GM19193 (cell line): ENCODE data around the gene HNRNPUL2.
A peak's percentile ranks its signal among the peaks of the same experiment; 100 is the strongest.

Source experiments
- POLR2A ChIP-seq: IDR thresholded peaks from 4 replicates; pipeline ENCODE4 v1.6.1; 2011; ENCODE audit not compliant: insufficient read depth, insufficient read length; ENCODE audit errors: extremely low read depth

The HNRNPUL2 gene

DNA sequence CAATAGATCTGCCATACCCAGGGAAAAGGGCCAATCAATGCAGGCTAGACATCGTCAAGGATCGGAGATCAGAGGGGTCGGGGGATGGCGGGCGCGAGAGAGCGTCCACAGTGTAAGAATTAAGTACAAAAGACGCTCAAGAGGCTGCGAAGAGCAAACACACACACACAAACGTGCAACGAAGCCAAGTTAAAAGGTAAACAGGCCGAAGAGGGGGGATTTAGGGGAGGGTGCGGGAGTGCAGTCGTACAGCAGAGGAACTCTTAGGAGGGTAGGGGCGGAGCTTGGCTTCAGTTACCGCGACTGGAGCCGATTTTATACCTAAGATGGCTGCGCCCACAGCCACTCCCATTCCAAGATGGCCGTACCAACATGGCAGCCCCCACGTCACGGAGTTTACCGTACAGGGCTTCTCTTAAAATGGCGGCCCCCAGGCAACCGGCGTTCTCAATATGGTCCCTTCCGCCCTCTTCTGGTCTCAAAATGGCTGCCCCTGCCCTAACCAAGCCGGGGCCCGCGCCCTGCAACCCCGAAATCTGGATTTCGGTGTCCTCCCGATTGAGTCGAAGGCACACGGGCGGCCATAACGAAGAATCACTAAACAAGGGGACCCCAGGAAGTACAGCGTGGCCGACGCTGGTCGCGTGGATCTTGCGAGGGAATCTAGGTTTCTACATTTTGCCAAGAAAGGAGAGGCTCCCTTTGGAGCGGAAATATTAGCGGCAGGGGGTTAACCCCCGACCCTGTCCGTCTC lies 17.8 kb downstream of the HNRNPUL2 start:
- peak; percentile 80 for TF ChIP-seq POLR2A

DNA sequence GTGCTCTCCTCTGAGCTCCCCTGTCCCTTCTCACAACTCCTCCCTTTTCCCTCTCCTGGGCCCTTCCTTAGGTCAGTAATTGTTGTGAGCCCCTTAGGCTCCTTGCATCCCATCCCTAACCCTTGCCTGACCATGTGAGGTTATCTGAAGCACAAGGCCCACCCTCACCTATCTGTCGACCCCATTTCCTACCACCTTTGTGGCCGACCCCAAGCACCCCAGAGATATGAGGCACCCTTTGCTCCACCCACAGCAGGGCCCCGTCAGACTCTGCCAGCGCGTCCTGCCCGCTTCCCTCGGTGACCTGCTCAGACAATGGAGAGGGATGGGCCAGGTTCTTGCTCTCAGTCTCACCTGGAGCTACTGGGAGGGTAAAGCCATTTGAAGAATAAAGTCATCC lies 18.5 kb downstream of the HNRNPUL2 start:
- no peak for TF ChIP-seq POLR2A

DNA sequence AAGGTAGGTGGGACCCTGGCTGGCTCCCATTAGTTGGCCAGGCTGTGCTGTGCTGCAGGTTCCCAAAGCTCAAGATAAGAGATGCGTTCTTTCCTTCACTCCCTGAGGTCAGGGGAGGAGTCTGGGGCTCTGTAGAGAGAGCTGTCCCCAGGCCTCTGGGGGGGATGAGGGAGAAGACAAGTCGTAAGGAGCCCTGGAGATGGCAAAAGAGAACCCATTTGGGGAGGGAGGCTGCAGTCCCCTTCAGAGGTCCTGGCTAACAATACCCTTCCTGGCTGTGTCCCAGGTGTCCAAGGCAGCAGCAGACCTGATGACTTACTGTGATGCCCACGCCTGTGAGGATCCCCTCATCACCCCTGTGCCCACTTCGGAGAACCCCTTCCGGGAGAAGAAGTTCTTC lies 18.9 kb downstream of the HNRNPUL2 start:
- TF ChIP-seq POLR2A: no peak

DNA sequence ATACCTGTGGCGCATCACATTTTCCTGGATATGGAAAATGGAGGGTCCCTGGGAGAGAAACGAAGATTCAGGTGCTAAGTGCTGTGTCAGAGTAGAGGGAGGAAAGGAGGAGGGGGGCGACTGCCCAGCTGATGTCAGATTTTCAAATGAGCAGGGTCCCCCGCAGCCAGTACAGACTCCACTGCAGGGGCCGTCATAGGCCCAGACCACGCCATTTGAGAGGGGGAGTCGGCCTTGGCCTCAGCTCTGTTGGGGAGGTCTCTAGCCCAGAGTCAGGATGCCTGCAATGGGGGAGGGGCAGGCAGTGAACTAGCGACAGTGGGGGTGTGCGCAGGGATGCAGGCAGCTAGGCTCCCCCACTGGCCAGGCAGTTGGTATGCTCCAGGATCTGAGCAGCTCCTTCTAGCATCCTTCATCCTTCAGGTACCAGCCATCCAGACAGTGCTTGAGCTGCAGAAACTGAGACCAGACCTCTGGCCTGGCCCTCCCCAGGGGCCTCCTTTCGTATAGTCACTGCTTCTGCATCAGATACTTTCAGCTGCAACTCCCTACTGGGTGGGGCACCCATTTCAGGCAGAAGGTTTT lies 19.9 kb downstream of the HNRNPUL2 start, which contains the start of the genes BSCL2 and GNG3:
Gene BSCL2, minus strand, starts transcription at position 148 of the 585 bp plus-strand sequence. CDS start 229 bp downstream, outside the sequence.
Gene GNG3, plus strand, starts transcription at position 400 of the 585 bp plus-strand sequence. CDS start 620 bp downstream, outside the sequence.
- TF ChIP-seq POLR2A: no peak

DNA sequence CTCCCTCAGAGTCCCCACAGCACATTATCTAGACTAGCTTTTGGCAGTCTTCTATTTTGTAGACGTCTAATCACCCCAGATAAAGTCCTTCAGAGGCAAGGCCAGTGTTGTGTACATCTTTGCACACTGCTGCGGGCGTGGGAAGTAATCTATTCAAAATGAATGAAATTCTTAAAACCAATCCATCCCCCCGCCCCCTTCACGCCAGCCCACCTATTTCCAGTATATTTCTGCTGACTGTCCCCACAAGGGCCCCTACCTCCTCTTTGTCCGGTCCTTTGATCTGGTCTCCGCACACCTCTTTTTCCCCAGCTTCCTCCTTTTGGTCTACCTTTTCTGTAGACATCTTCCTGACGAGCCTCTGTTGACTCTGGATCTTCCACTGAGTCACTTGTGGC lies 20.4 kb downstream of the HNRNPUL2 start:
- TF ChIP-seq POLR2A: no peak

DNA sequence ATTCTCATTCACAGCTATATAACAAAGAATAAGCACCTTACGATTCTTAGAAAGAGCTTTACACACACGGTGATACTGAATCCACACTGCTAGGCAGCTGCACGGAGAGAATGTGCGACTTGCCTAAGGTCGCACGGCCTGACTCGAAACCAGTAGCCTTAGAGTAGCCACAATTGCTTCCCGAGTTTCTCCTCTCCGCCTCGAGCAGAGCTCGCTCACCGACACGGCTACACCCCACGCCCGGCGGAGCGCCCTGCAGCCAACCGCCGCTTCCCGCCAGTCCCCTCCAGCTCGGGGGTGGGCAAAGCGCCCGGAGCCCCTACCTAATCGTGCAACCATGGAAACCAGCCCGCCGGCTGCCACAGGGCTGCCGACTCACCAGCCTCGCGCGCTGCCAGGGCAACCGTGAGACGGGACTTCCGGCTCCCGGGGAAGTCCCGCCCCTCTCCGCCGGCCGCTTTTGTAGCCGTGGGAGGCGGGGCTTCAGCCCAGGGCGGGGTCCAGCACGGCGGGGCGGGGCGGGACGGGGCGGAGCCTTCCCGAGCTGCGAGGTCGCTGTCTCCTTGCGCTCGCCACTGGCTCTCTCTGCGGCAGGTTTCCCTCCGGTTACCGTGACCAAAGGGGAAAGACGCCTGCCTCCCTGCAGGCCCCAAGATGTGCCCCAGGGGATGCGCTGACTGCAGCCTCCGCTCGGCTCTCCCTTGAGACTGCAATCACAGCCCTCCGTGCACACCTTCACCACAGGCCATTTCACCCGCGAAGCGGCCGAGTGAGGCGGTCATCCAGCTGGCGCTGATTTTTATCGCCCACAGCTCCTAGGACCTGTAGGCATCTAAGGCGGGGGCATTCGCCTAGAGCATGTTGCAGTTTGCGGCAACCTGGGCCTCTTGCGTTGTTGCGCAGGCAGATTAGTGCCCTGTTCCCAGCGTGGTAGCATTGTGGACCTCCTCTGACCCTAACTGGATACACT lies 21.1 kb downstream of the HNRNPUL2 start:
- TF ChIP-seq POLR2A: peak; percentile 65

DNA sequence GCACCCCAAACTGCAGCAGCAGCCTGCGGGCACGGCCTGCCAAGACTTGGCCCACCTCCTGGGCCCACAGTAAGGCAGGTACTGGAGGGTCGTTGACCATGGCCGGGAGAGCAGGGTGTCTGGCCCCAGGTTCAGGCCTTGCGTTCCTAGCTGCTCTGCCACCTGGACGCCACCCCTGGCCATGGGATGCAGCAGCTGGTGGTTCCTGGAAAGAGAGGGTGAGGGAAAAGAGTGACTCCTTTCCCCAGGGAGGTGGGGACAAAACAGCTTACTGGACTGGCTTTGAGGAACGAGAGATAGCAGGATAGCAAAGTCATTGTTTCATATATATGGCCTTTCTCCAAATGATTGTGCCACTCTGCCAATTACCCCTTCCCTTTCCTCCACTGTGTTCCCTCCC lies 21.8 kb downstream of the HNRNPUL2 start:
- TF ChIP-seq POLR2A: no peak

DNA sequence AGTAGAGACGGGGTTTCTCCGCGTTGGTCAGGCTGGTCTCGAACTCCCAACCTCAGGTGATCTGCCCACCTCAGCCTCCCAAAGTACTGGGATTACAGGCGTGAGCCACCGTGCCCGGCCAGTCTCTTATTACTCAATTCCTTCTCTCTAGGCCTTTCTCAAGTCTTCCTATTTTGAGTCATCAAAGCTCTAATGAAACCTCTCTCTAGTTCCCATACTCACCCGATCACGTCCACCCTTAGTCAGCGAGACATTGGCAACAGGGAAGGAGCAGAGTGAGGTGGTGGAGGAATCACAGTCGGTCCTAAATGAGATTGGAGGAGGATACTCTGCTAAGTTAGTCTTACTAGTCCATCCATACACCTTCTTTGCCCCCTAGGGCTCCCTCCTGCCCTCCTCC lies 25.0 kb downstream of the HNRNPUL2 start:
- no peak for TF ChIP-seq POLR2A

DNA sequence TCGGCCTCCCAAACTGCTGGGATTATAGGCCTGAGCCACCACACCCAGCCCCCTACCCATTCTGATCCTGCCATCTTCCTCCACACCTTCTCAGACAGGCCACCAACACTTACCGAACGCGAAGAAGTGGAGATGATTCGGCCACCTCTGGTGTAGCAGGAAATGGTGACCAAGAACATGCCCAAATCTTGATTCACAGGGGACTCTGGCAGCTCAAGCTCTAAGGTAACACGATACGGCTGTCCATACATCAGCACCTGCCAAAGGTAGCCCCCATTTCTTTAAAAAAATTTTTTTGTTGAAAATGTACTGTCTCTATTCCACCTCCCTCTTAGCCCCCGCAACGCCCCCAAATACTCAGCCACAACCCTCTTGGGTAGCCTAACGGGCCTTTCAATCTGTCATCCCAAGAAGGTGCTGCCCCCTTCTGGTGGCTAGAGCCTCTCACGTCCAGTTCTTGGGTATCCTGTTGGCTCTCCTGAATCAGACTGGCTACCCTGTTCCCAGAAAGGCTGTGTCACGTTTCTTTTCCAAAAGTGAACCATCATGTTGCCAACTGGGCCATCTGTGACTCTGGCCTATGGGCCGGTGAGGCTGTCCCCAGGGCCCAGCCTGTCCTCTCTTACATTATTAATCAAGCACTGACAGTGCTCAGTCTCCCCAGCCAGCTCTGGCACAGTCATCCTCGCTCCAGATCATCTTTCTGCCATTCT lies 32.6 kb downstream of the HNRNPUL2 start:
- no peak for TF ChIP-seq POLR2A

DNA sequence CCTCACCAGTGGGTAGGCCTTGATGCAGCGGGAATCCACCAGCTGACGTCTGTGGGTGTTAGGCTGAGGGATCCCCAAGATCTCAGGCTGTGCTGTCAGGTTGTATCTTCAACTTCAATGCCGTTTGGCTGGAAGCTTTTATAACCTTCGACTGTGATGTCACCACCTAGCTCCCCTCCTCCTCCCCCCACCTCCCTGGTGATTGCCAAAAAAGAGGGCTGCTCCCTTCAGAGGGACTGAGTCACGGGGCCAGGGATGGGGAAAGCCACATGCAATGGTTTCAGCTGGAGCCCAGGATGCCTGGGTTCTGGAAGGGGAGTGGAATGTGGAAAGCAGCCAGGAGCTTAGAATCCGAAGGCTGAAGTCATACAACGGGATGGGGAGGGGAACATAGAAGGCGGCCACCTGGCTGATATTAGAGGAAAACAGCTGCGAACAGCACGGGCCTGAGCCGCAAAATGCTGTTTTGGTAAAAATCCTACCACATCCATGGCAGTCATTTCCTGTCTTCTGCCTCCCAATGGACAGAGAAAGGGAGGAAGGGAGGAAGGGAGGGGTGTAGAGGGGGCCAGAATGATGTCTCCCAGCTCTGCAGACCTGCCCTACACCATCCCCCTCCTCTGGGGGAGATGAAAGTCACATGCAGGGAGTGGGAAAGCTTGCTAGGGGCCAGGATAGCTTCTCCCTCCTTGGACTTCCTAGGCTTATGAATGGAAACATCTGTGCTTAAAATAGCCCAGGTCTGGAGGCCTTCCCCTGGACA lies 37.7 kb downstream of the HNRNPUL2 start, which contains the start of gene LRRN4CL:
Gene LRRN4CL, minus strand, starts transcription at position 110 of the 763 bp plus-strand sequence. CDS start 1,022 bp downstream, outside the sequence.
- TF ChIP-seq POLR2A: no peak

DNA sequence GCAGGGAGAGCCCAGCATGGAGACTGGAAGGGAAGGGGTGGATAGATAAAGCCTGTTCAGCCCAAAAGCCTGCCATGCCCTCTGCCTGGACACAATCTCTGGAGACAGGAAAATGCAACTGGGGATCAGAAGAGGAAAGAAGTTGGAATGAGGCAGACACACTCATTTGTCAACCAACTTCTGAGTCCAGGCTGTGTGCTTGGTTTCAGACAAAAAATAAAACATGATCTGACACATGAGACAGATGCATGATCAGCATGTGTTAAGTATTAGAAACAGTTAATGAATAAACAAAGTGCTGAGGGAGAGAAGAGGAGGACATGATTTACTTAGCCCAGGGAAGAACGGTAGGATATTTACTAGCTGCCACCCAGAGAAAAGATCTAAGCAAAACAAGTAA lies 38.8 kb downstream of the HNRNPUL2 start:
- TF ChIP-seq POLR2A: no peak

DNA sequence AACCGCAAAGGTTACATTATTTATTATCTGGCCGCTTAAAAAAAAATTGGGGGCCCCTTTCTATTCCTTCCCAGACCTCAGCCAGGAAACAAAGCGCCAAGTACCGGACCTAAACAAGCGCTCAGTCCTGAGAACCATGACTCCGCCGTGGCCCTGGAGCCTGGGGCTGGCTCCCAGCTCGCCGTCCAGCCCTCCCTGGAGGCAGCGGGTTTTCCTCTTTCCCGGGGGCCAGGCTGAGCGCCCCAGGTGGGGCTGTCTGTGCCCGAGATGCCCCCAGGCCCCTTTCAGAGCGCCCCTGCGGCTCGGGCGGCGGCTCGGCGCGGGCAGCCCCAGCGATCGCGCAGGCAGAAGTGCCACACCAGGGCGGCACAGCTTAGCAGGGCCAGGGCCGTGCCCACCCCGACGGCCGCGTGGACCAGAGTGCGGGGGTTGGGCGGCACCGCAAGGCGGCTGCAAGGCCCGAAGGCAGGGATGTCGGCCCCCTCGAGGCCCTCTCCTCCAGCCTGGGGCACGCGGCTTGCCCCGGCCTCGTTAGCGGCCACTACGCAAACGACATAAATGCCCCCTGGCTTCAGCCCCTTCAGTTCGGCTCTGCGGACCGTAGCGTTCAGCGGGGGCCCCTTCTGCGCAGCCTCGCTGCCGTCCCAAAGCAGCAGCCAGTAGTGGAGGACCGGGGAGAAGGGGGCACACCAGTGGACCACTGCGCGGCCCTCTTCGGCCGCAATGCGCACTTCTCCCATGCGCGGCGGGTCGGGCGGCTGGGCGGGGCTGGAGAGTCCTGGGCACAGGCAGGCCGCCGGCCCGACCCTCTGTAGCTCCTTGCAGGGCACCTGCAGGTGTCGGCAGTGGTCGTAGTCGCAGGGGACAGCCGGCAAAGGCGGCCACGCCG lies 39.5 kb downstream of the HNRNPUL2 start:
- TF ChIP-seq POLR2A: no peak

DNA sequence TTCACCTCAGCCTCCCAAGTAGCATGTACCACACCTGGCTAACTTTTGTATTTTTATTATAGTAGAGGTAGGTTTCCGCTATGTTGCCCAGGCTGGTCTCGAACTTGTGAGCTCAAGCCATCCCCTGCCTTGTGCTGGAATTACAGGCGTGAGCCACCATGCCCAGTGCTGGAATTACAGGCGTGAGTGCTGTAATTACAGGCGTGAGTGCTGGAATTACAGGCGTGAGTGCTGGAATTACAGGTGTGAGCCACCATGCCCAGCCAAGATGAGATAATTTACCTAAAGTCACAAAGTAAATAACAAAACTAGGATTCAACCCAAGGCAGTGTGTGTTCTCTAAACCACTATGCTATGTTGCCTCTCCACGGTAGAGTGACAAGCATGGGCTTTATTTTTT lies 44.7 kb downstream of the HNRNPUL2 start:
- no peak for TF ChIP-seq POLR2A
